Uterus (tissue), 2 donors: ENCODE measurements around the gene GSTA3.

ENCODE experiments used
- POLR2A ChIP-seq, 2 donors: fragments of 450-650 bp; IDR thresholded peaks; one replicate each; pipeline ENCODE4 v1.6.1; 2016; ENCODE audit warnings: antibody characterized with exemption in 2 of 2, mild to moderate bottlenecking in 1 of 2, moderate library complexity in 1 of 2
- TF ChIP-seq, protein P1 (sequence below), 4 experiments: fragments of 200-600 bp in 2 of 4; fragments of 450-650 bp in 2 of 4; sonication (generic) in 2 of 4; IDR thresholded peaks; one replicate each; pipeline ENCODE4 v1.5.1; 2016 to 2019; ENCODE audit warnings: antibody characterized with exemption in 4 of 4, mild to moderate bottlenecking in 2 of 4, moderate library complexity in 1 of 4

- TF ChIP-seq, protein P1, sequence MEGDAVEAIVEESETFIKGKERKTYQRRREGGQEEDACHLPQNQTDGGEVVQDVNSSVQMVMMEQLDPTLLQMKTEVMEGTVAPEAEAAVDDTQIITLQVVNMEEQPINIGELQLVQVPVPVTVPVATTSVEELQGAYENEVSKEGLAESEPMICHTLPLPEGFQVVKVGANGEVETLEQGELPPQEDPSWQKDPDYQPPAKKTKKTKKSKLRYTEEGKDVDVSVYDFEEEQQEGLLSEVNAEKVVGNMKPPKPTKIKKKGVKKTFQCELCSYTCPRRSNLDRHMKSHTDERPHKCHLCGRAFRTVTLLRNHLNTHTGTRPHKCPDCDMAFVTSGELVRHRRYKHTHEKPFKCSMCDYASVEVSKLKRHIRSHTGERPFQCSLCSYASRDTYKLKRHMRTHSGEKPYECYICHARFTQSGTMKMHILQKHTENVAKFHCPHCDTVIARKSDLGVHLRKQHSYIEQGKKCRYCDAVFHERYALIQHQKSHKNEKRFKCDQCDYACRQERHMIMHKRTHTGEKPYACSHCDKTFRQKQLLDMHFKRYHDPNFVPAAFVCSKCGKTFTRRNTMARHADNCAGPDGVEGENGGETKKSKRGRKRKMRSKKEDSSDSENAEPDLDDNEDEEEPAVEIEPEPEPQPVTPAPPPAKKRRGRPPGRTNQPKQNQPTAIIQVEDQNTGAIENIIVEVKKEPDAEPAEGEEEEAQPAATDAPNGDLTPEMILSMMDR (IDR thresholded peaks at IDR 0.05), result no peak
- no peak for TF ChIP-seq POLR2A (IDR thresholded peaks at IDR 0.05)
Measured at GRCh38 chr6:52858416-52858815, 51.1 kb downstream of the GSTA3 start.
